Ectodermal cell (in vitro differentiated cells): ENCODE results near the gene PROKR1.

Source experiments
- H3K27ac ChIP-seq: 2 replicates; pipeline ENCODE4 v1.7.0; 2013; ENCODE audit warnings: mild to moderate bottlenecking, low read depth, low read length; ENCODE audit not compliant: insufficient read depth, poor library complexity, severe bottlenecking
- H3K27me3 ChIP-seq: 2 replicates; pipeline ENCODE4 v1.7.0; 2013; ENCODE audit warnings: mild to moderate bottlenecking, low read length; ENCODE audit not compliant: insufficient read depth, control insufficient read depth, poor library complexity, severe bottlenecking
- H3K36me3 ChIP-seq: one replicate; pipeline ENCODE4 v1.7.0; 2013; ENCODE audit warnings: low read length; ENCODE audit not compliant: control insufficient read depth, insufficient read depth
- H3K4me1 ChIP-seq: one replicate; pipeline ENCODE4 v1.7.0; 2013; ENCODE audit warnings: low read length; ENCODE audit not compliant: control insufficient read depth, insufficient read depth
- H3K4me3 ChIP-seq: 2 replicates; pipeline ENCODE4 v1.7.0; 2013; ENCODE audit warnings: low read depth, low read length, control low read depth; ENCODE audit not compliant: insufficient read depth
- H3K9me3 ChIP-seq: 2 replicates; pipeline ENCODE4 v1.7.0; 2013; ENCODE audit warnings: mild to moderate bottlenecking, low read length, moderate library complexity; ENCODE audit not compliant: control insufficient read depth
- WGBS, 2 experiments: methylation state at CpG; one replicate each; pipeline ENCODE4 v1.1.7; 2013; ENCODE audit warnings: missing lambda C conversion rate in 2 of 2; 5-methylcytosine and 5-hydroxymethylcytosine counted together

The PROKR1 gene

GRCh38 chr2:68692511-68692910 is 49.1 kb downstream of the PROKR1 start:
- Histone ChIP-seq H3K4me3 (no peak overlapping the region), H3K27me3 (no peaks in the 10 kb centered on the region), H3K27ac (no peak overlapping the region), H3K36me3 (no peaks in the 10 kb centered on the region), H3K4me1 (no peaks in the 10 kb centered on the region), H3K9me3 (no peaks in the 10 kb centered on the region)
- 91 to 96% methylated on average over 1 of the region's 1 CpG for WGBS, 2 experiments

GRCh38 chr2:68693951-68694350 is 50.6 kb downstream of the PROKR1 start:
- WGBS, 2 experiments = 89 to 93% methylated on average over 2 of the region's 2 CpGs
- Histone ChIP-seq H3K4me1 (no peaks in the 10 kb centered on the region), H3K9me3 (no peaks in the 10 kb centered on the region), H3K27ac (no peak overlapping the region), H3K36me3 (no peaks in the 10 kb centered on the region), H3K4me3 (no peak overlapping the region), H3K27me3 (no peaks in the 10 kb centered on the region)

- Histone ChIP-seq H3K27ac (no peak overlapping the region), H3K36me3 (no peaks in the 10 kb centered on the region), H3K27me3 (no peaks in the 10 kb centered on the region), H3K4me1 (no peaks in the 10 kb centered on the region), H3K9me3 (no peaks in the 10 kb centered on the region), H3K4me3 (no peak overlapping the region)
- 93 to 96% methylated on average over 4 of the region's 4 CpGs for WGBS, 2 experiments
These were observed 52.6 kb downstream of the PROKR1 start for GRCh38 chr2:68695971-68696370.

- WGBS, 2 experiments = 51 to 52% methylated on average over 2 of the region's 2 CpGs
- Histone ChIP-seq H3K4me3 (no peak overlapping the region), H3K27me3 (no peaks in the 10 kb centered on the region), H3K4me1 (no peaks in the 10 kb centered on the region), H3K36me3 (no peaks in the 10 kb centered on the region), H3K27ac (no peak overlapping the region), H3K9me3 (no peaks in the 10 kb centered on the region)
These were observed 53.2 kb downstream of the PROKR1 start for GRCh38 chr2:68696554-68696953.

GRCh38 chr2:68698567-68699377 is 55.4 kb downstream of the PROKR1 start:
- 95% methylated on average over 4 of the region's 4 CpGs for WGBS, 2 experiments
- Histone ChIP-seq H3K36me3 (no peaks in the 10 kb centered on the region), H3K9me3 (no peaks in the 10 kb centered on the region), H3K4me3 (no peak overlapping the region), H3K27ac (no peak overlapping the region), H3K4me1 (no peaks in the 10 kb centered on the region), H3K27me3 (no peaks in the 10 kb centered on the region)

GRCh38 chr2:68700560-68700959 is 57.2 kb downstream of the PROKR1 start:
- 93% methylated on average over 2 of the region's 2 CpGs; no CpG with 5 or more reads in 1 of the 2 experiments for WGBS, 2 experiments
- H3K4me1 ChIP-seq = no peaks in the 10 kb centered on the region
- no peaks in the 10 kb centered on the region for H3K27me3 ChIP-seq
- no peak overlapping the region for H3K4me3 ChIP-seq
- H3K27ac ChIP-seq = no peak overlapping the region
- H3K9me3 ChIP-seq = no peaks in the 10 kb centered on the region
- no peaks in the 10 kb centered on the region for H3K36me3 ChIP-seq

- no peaks in the 10 kb centered on the region for H3K4me1 ChIP-seq
- no peaks in the 10 kb centered on the region for H3K27me3 ChIP-seq
- no peak overlapping the region for H3K27ac ChIP-seq
- WGBS, 2 experiments = 94 to 97% methylated on average over 3 of the region's 3 CpGs
- H3K4me3 ChIP-seq = no peak overlapping the region
- no peaks in the 10 kb centered on the region for H3K9me3 ChIP-seq
- no peaks in the 10 kb centered on the region for H3K36me3 ChIP-seq
These were observed 63.3 kb downstream of the PROKR1 start for GRCh38 chr2:68706637-68707036.
